BLaER1 (cell line): ENCODE measurements around the gene TMEM271.

Experiments
- H3K27ac ChIP-seq: shearing (Covaris generic); formaldehyde crosslinking; 2 replicates; pipeline ENCODE4 v1.8.1; 2022
- H3K27me3 ChIP-seq: shearing (Covaris generic); formaldehyde crosslinking; 2 replicates; pipeline ENCODE4 v1.8.1; 2022
- H3K36me3 ChIP-seq: shearing (Covaris generic); formaldehyde crosslinking; 2 replicates; pipeline ENCODE4 v1.8.1; 2022
- H3K4me1 ChIP-seq: shearing (Covaris generic); formaldehyde crosslinking; 2 replicates; pipeline ENCODE4 v1.8.1; 2022
- H3K4me2 ChIP-seq: shearing (Covaris generic); formaldehyde crosslinking; 2 replicates; pipeline ENCODE4 v1.8.1; 2022
- H3K4me3 ChIP-seq: shearing (Covaris generic); formaldehyde crosslinking; 2 replicates; pipeline ENCODE4 v1.8.1; 2022
- H3K9ac ChIP-seq: shearing (Covaris generic); formaldehyde crosslinking; 2 replicates; pipeline ENCODE4 v1.8.1; 2022
- H3K9me3 ChIP-seq: shearing (Covaris generic); formaldehyde crosslinking; 2 replicates; pipeline ENCODE4 v1.8.1; 2022
- H4K20me1 ChIP-seq: shearing (Covaris generic); formaldehyde crosslinking; 2 replicates; pipeline ENCODE4 v1.8.1; 2022
- Cebpa-rat ChIP-seq: shearing (Covaris generic); IDR thresholded peaks from 2 replicates; pipeline ENCODE4 v1.8.1; 2022

Gene TMEM271

GRCh38 chr4:579543-580175, 3.6 kb upstream of the TMEM271 start:
- H3K27ac ChIP-seq: no peak overlapping the region
- no peaks in the 10 kb centered on the region for H3K36me3 ChIP-seq
- no peaks in the 10 kb centered on the region for H3K27me3 ChIP-seq
- H3K9me3 ChIP-seq: peaks cover 59% of the 10 kb centered on the region
- TF ChIP-seq Cebpa-rat: no peak
- no peak overlapping the region for H3K9ac ChIP-seq
- H4K20me1 ChIP-seq: no peaks in the 10 kb centered on the region
- no peak overlapping the region for H3K4me3 ChIP-seq
- H3K4me1 ChIP-seq: no peaks in the 10 kb centered on the region
- no peak overlapping the region; the same call in 1 of the 2 replicates for H3K4me2 ChIP-seq

- Histone ChIP-seq H3K27me3 (no peaks in the 10 kb centered on the region), H3K36me3 (no peaks in the 10 kb centered on the region), H3K4me2 (no peak overlapping the region; the same call in 1 of the 2 replicates), H3K4me3 (no peak overlapping the region), H3K9me3 (peaks cover 58% of the 10 kb centered on the region), H3K9ac (no peak overlapping the region), H4K20me1 (no peaks in the 10 kb centered on the region), H3K27ac (no peak overlapping the region), H3K4me1 (no peaks in the 10 kb centered on the region)
- TF ChIP-seq Cebpa-rat: no peak
Observed at GRCh38 chr4:578451-579443, 2.7 kb upstream of the TMEM271 start.

- Histone ChIP-seq H3K27me3 (no peaks in the 10 kb centered on the region), H3K27ac (no peak overlapping the region), H3K9ac (no peak overlapping the region), H3K4me2 (no peak overlapping the region), H3K4me3 (no peak overlapping the region), H3K36me3 (no peaks in the 10 kb centered on the region), H4K20me1 (no peaks in the 10 kb centered on the region), H3K4me1 (no peaks in the 10 kb centered on the region), H3K9me3 (peaks cover 60% of the 10 kb centered on the region)
- TF ChIP-seq Cebpa-rat: no peak
Observed at GRCh38 chr4:577499-578450, 1.7 kb upstream of the TMEM271 start.

- H3K36me3 ChIP-seq: no peaks in the 10 kb centered on the region
- H3K4me2 ChIP-seq: no peak overlapping the region
- no peaks in the 10 kb centered on the region for H3K27me3 ChIP-seq
- H3K4me1 ChIP-seq: no peaks in the 10 kb centered on the region
- H3K27ac ChIP-seq: no peak overlapping the region
- no peak for TF ChIP-seq Cebpa-rat
- H3K4me3 ChIP-seq: no peak overlapping the region
- H3K9ac ChIP-seq: no peak overlapping the region
- peaks cover 64% of the 10 kb centered on the region for H3K9me3 ChIP-seq
- H4K20me1 ChIP-seq: no peaks in the 10 kb centered on the region
Observed at GRCh38 chr4:576991-577498, 950 bp upstream of the TMEM271 start.

GRCh38 chr4:575281-576141, 584 bp downstream of the TMEM271 start:
- Histone ChIP-seq H3K27me3 (no peaks in the 10 kb centered on the region), H3K4me2 (no peak overlapping the region), H3K9me3 (peaks cover 72% of the 10 kb centered on the region), H3K27ac (no peak overlapping the region), H3K4me1 (no peaks in the 10 kb centered on the region), H4K20me1 (no peaks in the 10 kb centered on the region), H3K36me3 (no peaks in the 10 kb centered on the region), H3K4me3 (no peak overlapping the region), H3K9ac (no peak overlapping the region)
- no peak for TF ChIP-seq Cebpa-rat

- Histone ChIP-seq H3K27me3 (no peaks in the 10 kb centered on the region), H3K36me3 (no peaks in the 10 kb centered on the region), H4K20me1 (no peaks in the 10 kb centered on the region), H3K9me3 (peaks cover 72% of the 10 kb centered on the region), H3K4me2 (no peak overlapping the region), H3K9ac (no peak overlapping the region), H3K4me1 (no peaks in the 10 kb centered on the region), H3K4me3 (no peak overlapping the region), H3K27ac (no peak overlapping the region)
- TF ChIP-seq Cebpa-rat: no peak
Observed at GRCh38 chr4:574346-575161, 1.5 kb downstream of the TMEM271 start.

GRCh38 chr4:573122-573892, 2.8 kb downstream of the TMEM271 start:
- Histone ChIP-seq H3K27me3 (no peaks in the 10 kb centered on the region), H3K36me3 (no peaks in the 10 kb centered on the region), H3K4me3 (no peak overlapping the region), H3K9me3 (peaks cover 65% of the 10 kb centered on the region), H4K20me1 (no peaks in the 10 kb centered on the region), H3K4me1 (no peaks in the 10 kb centered on the region), H3K27ac (no peak overlapping the region), H3K9ac (no peak overlapping the region), H3K4me2 (no peak overlapping the region)
- TF ChIP-seq Cebpa-rat: no peak
